Karpas-422 (cell line): ENCODE results near the gene INF2. TPM values are rescaled to one million over a fixed set of nuclear protein-coding genes. Genes with fewer than 3 reads are reported as not detected.

ENCODE experiments used
- DNase-seq: peaks from one replicate; pipeline ENCODE4 v3.0.0-alpha.2; 2015
- H2AFZ ChIP-seq: fragments of 200-600 bp; sonication (generic); 2 replicates; pipeline ENCODE4 v1.6.1; 2014; ENCODE audit warnings: antibody characterized with exemption, low read length, mixed read lengths
- H3K27ac ChIP-seq: fragments of 200-600 bp; sonication (generic); 2 replicates; pipeline ENCODE4 v1.5.1; 2014; ENCODE audit warnings: mild to moderate bottlenecking, low read length, moderate library complexity
- H3K27me3 ChIP-seq: fragments of 200-600 bp; sonication (generic); 2 replicates; pipeline ENCODE4 v1.6.1; 2014; ENCODE audit warnings: low read length, mixed read lengths
- H3K36me3 ChIP-seq: fragments of 200-600 bp; sonication (generic); 2 replicates; pipeline ENCODE4 v1.6.1; 2014; ENCODE audit warnings: low read length, mixed read lengths; ENCODE audit not compliant: insufficient read depth
- H3K4me1 ChIP-seq: fragments of 200-600 bp; sonication (generic); 2 replicates; pipeline ENCODE4 v1.6.1; 2014; ENCODE audit warnings: mild to moderate bottlenecking, low read length, mixed read lengths
- H3K4me2 ChIP-seq: fragments of 200-600 bp; sonication (generic); 2 replicates; pipeline ENCODE4 v1.6.1; 2014; ENCODE audit warnings: low read length, low read depth, mild to moderate bottlenecking; ENCODE audit not compliant: poor library complexity, severe bottlenecking
- H3K4me3 ChIP-seq: fragments of 200-600 bp; sonication (generic); 2 replicates; pipeline ENCODE4 v1.5.1; 2014; ENCODE audit warnings: mild to moderate bottlenecking, antibody characterized with exemption, low read length, mixed read lengths
- H3K79me2 ChIP-seq: fragments of 200-600 bp; sonication (generic); 2 replicates; pipeline ENCODE4 v1.6.1; 2014; ENCODE audit warnings: mild to moderate bottlenecking, low read length, mixed read lengths
- H3K9ac ChIP-seq: fragments of 200-600 bp; sonication (generic); 2 replicates; pipeline ENCODE4 v1.6.0; 2014; ENCODE audit warnings: low read length
- H3K9me2 ChIP-seq: fragments of 200-600 bp; sonication (generic), shearing (Covaris generic); replicated peaks from 2 replicates; pipeline ENCODE4 v1.6.0; 2014; ENCODE audit warnings: mild to moderate bottlenecking, low read length, moderate library complexity; ENCODE audit not compliant: insufficient read depth
- H3K9me3 ChIP-seq: fragments of 300-700, 200-600 bp; sonication (generic); 2 replicates; pipeline ENCODE4 v1.6.1; 2014; ENCODE audit warnings: low read length, mixed read lengths
- H4K20me1 ChIP-seq: fragments of 200-600 bp; sonication (generic); 2 replicates; pipeline ENCODE4 v1.6.1; 2014; ENCODE audit warnings: mild to moderate bottlenecking, antibody characterized with exemption, low read length, low read depth; ENCODE audit not compliant: insufficient read depth
- total RNA-seq: library from RNA; depleted of rRNA; stranded (reverse); fragments of >200 nt; shearing (Covaris generic); gene quantifications from 2 replicates; pipeline ENCODE4 v1.2.3, GENCODE V29; 2014; ENCODE audit warnings: low replicate concordance

Gene INF2
- total RNA-seq, 1 experiment from 2014 or later = 4.4 TPM

- H3K27ac ChIP-seq = no peak overlapping the region
- H3K9me2 ChIP-seq = no peaks in the 10 kb centered on the region
- no peak overlapping the region for H3K9ac ChIP-seq
- H3K79me2 ChIP-seq = no peaks in the 10 kb centered on the region
- no peak overlapping the region for H2AFZ ChIP-seq
- peaks cover 23% of the 10 kb centered on the region for H3K9me3 ChIP-seq
- H4K20me1 ChIP-seq = no peaks in the 10 kb centered on the region
- H3K4me1 ChIP-seq = peaks cover 37% of the 10 kb centered on the region
- H3K4me3 ChIP-seq = no peak overlapping the region
- no peaks in the 10 kb centered on the region for H3K27me3 ChIP-seq
- no peaks in the 10 kb centered on the region for H3K36me3 ChIP-seq
- DNase-seq = no peak
- no peak overlapping the region for H3K4me2 ChIP-seq
Measured at GRCh38 chr14:104654119-104654518, 35.3 kb upstream of the INF2 start.

DNA sequence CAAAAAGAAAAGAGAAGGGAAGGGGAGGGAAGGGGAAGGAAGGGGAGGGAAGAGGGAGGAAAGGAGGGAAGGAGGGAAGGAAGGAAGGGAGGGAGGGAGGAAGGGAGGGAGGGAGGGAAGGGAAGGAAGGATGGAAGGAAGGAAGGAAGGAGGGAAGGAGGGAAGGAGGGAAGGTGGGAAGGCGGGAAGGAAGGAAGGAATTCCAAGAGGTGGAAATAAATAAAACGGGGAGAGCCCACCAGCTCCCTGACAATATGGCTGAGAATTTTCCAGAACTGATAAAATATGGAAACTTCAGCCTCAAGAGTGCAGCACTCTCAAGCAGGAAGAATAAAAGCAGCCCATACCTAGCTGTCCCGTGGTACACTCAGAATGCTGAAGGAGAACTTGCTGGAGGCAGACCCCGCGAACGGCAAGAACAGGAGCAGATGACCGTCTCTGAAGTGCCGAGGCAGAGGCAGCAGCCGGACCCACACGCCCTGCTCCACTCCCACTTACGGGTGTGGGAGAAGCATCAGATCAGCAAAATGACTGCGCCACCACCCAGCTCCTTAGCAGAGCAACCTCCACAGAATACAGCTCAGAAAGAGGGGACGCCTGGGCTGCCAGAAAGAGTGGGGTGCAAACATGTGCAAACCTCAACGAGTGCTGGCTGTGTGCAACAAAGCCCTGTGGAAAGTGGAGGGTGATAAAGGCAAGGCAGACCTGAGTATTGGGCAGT, 34.1 kb upstream of the INF2 start:
- no peak for DNase-seq
- Histone ChIP-seq H3K4me2 (no peak overlapping the region), H4K20me1 (no peaks in the 10 kb centered on the region), H2AFZ (no peak overlapping the region), H3K9me2 (no peaks in the 10 kb centered on the region), H3K4me3 (no peak overlapping the region), H3K79me2 (no peaks in the 10 kb centered on the region), H3K27me3 (no peaks in the 10 kb centered on the region), H3K36me3 (no peaks in the 10 kb centered on the region), H3K27ac (0 out of 2 replicates have a peak overlapping the region, but pooled peaks have one; percentile 88), H3K9me3 (peaks cover 23% of the 10 kb centered on the region), H3K4me1 (peaks cover 44% of the 10 kb centered on the region), H3K9ac (no peak overlapping the region)

DNA sequence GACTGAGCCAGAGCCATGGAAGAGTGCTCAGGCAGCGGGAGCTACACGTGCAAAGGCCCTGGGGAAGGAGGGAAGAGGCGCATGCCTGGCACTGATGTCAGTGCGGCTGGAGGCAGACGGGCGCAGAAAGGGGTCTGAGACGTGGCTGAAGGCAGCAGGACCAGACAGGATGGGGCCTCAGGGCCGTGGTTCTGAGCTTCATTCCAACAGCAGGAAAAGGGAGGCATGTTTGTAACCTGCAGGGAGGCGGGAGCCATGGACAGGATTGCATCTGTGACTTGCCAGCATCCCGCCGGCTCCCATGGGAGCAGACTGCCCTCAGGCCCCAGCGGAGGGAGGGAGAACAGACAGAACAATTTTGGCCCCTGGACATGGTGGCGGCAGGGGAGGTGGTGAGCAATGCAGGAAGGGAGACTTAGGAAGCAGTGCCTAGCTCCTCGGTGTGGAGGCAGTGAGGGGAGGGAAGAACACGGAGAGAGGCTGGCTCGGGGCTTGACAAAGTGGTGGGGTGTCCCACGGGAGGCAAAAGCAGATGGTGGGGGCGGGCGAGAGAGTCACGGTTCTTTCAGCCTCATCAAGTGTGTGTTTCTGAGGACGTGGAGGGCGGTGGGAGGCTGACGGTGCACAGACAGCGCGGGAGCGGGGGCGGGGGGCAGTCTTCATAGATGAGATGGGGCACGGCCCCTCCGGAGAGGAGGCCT, 33.3 kb upstream of the INF2 start:
- H4K20me1 ChIP-seq = no peaks in the 10 kb centered on the region
- H3K9me2 ChIP-seq = no peaks in the 10 kb centered on the region
- H3K4me1 ChIP-seq = peaks cover 53% of the 10 kb centered on the region
- H3K9ac ChIP-seq = peak overlapping the region; percentile 51
- peak overlapping the region; percentile 88 for H3K27ac ChIP-seq
- H3K4me3 ChIP-seq = peak overlapping the region; percentile 21; the same call in 1 of the 2 replicates
- H3K9me3 ChIP-seq = peaks cover 24% of the 10 kb centered on the region
- no peaks in the 10 kb centered on the region; the same call in 1 of the 2 replicates for H3K27me3 ChIP-seq
- DNase-seq = peak; percentile 87
- H3K79me2 ChIP-seq = no peaks in the 10 kb centered on the region
- peak overlapping the region; percentile 54 for H3K4me2 ChIP-seq
- peak overlapping the region; percentile 66 for H2AFZ ChIP-seq
- no peaks in the 10 kb centered on the region; the same call in 1 of the 2 replicates for H3K36me3 ChIP-seq

GRCh38 chr14:104657101-104657524, 32.3 kb upstream of the INF2 start:
- H3K36me3 ChIP-seq = no peaks in the 10 kb centered on the region; the same call in 1 of the 2 replicates
- peak overlapping the region; percentile 54 for H3K4me2 ChIP-seq
- H3K79me2 ChIP-seq = no peaks in the 10 kb centered on the region
- no peaks in the 10 kb centered on the region for H3K9me2 ChIP-seq
- H3K4me3 ChIP-seq = peak overlapping the region; percentile 6; the same call in 1 of the 2 replicates
- H3K27me3 ChIP-seq = no peaks in the 10 kb centered on the region; the same call in 1 of the 2 replicates
- peak overlapping the region; percentile 88 for H3K27ac ChIP-seq
- no peaks in the 10 kb centered on the region for H4K20me1 ChIP-seq
- peaks cover 58% of the 10 kb centered on the region for H3K4me1 ChIP-seq
- DNase-seq = peak; percentile 96
- H2AFZ ChIP-seq = peak overlapping the region; percentile 66; the same call in 1 of the 2 replicates
- peak overlapping the region; percentile 51 for H3K9ac ChIP-seq
- H3K9me3 ChIP-seq = peaks cover 26% of the 10 kb centered on the region

GRCh38 chr14:104657563-104658324, 31.7 kb upstream of the INF2 start:
- peak overlapping the region; percentile 88 for H3K27ac ChIP-seq
- no peaks in the 10 kb centered on the region for H4K20me1 ChIP-seq
- H3K4me3 ChIP-seq = peak overlapping the region; percentile 6; the same call in 1 of the 2 replicates
- H3K9me3 ChIP-seq = peaks cover 20% of the 10 kb centered on the region
- H3K9ac ChIP-seq = peak overlapping the region; percentile 51
- peak; percentile 92 for DNase-seq
- H3K9me2 ChIP-seq = no peaks in the 10 kb centered on the region
- peaks cover 58% of the 10 kb centered on the region for H3K4me1 ChIP-seq
- H3K27me3 ChIP-seq = no peaks in the 10 kb centered on the region; the same call in 1 of the 2 replicates
- peak overlapping the region; percentile 66; the same call in 1 of the 2 replicates for H2AFZ ChIP-seq
- H3K36me3 ChIP-seq = no peaks in the 10 kb centered on the region; the same call in 1 of the 2 replicates
- H3K79me2 ChIP-seq = no peaks in the 10 kb centered on the region
- peak overlapping the region; percentile 54 for H3K4me2 ChIP-seq

DNA sequence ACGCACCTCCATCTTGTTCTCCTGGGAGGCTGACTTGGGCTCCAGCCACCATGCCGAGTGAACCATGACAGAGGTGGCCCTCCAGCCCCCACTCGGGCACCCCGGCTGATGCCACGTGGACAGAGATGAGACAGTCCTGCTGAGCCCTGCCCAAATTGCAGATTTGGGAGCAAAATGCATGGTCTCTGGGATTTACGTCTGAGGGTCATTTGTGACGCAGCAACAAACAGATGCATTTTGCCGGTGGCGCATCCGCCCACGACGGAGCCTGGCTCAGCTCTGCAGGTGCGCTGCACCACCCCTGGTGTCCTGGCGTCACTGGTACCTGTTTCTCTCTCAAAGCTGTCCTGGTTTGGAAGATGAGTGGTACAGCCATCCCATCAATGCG, 31.1 kb upstream of the INF2 start:
- H3K4me3 ChIP-seq = peak overlapping the region; percentile 6; the same call in 1 of the 2 replicates
- H4K20me1 ChIP-seq = no peaks in the 10 kb centered on the region
- no peak for DNase-seq
- peaks cover 58% of the 10 kb centered on the region for H3K4me1 ChIP-seq
- H3K27ac ChIP-seq = peak overlapping the region; percentile 88
- H2AFZ ChIP-seq = 0 out of 2 replicates have a peak overlapping the region, but pooled peaks have one; percentile 42
- peak overlapping the region; percentile 54 for H3K4me2 ChIP-seq
- H3K9me2 ChIP-seq = no peaks in the 10 kb centered on the region
- peaks cover 16% of the 10 kb centered on the region for H3K9me3 ChIP-seq
- no peaks in the 10 kb centered on the region; the same call in 1 of the 2 replicates for H3K27me3 ChIP-seq
- H3K9ac ChIP-seq = 0 out of 2 replicates have a peak overlapping the region, but pooled peaks have one; percentile 51
- no peaks in the 10 kb centered on the region; the same call in 1 of the 2 replicates for H3K36me3 ChIP-seq
- no peaks in the 10 kb centered on the region for H3K79me2 ChIP-seq

- Histone ChIP-seq H3K9me2 (no peaks in the 10 kb centered on the region), H3K27me3 (no peaks in the 10 kb centered on the region; the same call in 1 of the 2 replicates), H3K9ac (no peak overlapping the region), H3K27ac (no peak overlapping the region), H3K4me1 (peaks cover 58% of the 10 kb centered on the region), H3K4me2 (no peak overlapping the region), H3K36me3 (no peaks in the 10 kb centered on the region; the same call in 1 of the 2 replicates), H3K9me3 (peaks cover 11% of the 10 kb centered on the region), H4K20me1 (no peaks in the 10 kb centered on the region), H3K4me3 (no peak overlapping the region; the same call in 1 of the 2 replicates), H3K79me2 (no peaks in the 10 kb centered on the region), H2AFZ (no peak overlapping the region)
- no peak for DNase-seq
Measured at GRCh38 chr14:104659146-104659545, 30.3 kb upstream of the INF2 start.
